HPDE6-E6E7 (cell line): Measurements from ENCODE around the gene RBM5.

Source experiments
- DNase-seq: peaks from one replicate; pipeline ENCODE4 v3.0.0; 2011; ENCODE audit warnings: missing footprints; ENCODE audit errors: extremely low spot score

Gene RBM5

DNA sequence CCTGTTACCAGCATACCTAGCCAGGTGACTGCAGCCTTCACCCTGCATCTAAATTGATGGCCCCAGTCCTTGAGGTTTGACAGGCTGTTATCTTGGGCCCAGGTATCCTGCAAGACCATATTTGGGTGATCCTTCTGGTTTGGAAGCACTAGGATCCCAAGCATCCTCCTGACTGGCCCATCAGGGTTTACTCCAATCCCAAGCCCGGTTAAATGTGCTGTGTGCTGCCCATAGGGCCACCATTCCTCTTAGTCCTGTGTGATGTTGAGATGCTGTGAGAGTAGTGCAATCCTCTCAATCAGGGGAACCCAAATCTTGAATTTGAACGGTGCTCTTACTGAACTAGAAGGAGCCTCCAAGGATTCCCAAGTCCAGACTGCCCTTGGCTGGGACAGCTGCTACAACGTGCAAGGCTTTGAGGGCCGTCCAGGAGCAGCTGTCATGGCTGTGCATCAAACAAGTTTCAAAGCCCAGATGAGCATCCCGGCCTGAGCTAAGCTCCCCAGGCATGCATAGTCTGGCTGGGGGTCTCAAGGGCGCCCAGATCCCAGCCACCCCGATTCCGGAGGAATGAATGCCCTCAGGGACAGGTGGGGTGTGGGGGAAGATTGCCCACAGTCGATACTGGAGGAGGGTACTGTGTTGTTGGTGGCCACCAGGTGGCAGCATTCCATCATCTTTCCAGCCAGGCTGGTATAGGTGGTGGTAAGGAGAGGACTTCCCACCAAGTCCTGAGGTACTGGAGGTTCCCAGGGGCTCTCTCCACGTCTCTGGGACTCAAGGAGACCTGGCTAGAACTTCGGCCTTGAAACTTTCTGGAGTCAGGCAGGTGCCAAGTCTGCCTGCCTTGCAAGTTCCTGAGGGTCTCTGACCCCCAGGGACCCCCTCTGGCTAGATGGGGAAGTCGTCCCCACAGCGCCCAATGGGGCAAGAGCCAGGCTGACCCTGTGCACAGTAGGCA lies 32.6 kb downstream of the RBM5 start:
- peak; percentile 65 for DNase-seq

DNA sequence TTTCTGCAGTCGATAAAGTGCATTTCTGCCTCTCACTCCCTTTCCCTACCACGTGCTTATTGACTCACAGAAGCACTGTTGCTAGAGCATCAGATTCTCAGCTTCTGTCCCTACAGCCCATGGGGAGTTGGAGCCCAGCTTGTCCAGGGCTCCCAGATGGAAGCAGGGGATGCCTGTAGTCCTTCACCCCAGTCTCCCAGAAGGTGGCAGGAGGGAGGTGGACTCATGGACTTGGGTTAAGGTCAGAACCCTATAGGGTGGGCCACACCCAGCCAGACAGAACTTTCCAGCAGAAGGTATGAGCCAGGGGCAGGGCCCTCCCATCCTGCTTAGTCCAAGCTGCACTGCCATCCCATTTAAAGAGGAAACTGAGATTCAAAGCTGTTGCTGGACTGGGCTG lies 33.4 kb downstream of the RBM5 start:
- no peak for DNase-seq

GRCh38 chr3:50122661-50123391 lies 34.1 kb downstream of the RBM5 start:
- no peak for DNase-seq

DNA sequence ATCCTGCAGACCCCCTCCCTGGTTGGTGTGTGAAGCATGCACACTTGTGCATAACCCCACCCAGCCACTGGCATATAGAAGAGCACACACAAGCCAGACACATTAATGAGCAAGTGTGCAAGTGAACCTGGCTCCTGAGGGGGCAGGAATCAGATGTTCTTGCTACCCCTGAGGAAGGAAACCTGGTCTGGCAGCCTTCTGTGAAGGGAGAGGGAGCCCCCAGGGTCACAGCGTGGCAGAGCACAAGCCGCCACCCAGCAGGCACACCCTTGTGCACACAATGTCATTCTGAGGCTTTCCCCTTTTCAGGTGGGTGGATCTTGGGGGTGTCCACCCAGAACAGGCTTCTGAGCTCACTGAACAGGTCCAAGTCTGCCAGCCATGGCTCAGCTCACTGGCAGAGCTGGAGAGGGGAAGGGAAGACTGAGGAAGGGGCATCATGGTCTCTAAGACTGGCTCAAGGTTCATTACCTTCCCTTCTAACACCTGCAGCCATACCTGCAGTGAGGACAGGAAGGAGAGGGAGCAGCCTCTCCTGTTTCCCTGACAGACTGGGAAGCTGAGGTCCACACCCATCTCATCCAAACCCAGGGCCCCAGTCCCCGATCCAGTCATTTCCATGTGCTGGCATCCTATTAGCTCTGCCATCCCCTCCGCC lies 34.8 kb downstream of the RBM5 start:
- DNase-seq: no peak

DNA sequence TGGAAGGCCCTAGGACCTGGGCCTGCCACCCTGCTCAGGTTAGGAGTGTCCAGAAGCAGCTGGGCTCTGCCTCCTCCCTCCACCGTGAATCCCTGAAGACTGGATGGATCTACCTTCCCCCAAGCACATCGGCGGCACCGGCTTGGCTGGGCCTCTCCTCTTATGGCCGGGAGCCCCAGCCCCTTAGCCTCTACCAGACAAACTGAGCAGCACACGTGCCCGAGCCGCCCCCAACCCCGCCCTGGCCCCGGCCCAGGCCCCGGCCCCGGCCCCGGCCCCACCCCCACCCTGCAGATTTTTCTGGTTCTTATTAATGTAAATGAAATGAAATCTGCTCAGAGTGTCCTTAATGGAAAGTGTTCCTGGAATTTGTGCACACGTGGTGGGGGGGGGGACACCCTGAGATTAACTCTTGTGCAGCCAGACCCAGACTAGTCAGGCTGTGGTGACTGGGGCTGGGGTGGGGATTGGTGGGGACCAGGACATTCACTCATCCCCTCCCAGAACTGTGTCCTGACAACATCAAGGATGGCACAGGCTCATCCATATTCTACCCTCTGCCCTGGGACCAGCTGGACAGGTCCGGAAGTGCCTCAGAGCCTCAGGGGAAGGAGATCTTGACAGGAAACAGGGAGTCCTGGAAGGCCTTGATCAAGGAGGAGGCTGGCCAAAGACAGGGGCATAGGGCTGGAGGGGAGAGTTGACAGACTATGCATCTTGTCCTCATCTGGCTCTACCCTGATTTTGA lies 35.5 kb downstream of the RBM5 start:
- DNase-seq: no peak

- DNase-seq: no peak
These were observed 36.1 kb downstream of the RBM5 start for GRCh38 chr3:50124800-50125178.

GRCh38 chr3:50125541-50126286 lies 37.0 kb downstream of the RBM5 start:
- no peak for DNase-seq

DNA sequence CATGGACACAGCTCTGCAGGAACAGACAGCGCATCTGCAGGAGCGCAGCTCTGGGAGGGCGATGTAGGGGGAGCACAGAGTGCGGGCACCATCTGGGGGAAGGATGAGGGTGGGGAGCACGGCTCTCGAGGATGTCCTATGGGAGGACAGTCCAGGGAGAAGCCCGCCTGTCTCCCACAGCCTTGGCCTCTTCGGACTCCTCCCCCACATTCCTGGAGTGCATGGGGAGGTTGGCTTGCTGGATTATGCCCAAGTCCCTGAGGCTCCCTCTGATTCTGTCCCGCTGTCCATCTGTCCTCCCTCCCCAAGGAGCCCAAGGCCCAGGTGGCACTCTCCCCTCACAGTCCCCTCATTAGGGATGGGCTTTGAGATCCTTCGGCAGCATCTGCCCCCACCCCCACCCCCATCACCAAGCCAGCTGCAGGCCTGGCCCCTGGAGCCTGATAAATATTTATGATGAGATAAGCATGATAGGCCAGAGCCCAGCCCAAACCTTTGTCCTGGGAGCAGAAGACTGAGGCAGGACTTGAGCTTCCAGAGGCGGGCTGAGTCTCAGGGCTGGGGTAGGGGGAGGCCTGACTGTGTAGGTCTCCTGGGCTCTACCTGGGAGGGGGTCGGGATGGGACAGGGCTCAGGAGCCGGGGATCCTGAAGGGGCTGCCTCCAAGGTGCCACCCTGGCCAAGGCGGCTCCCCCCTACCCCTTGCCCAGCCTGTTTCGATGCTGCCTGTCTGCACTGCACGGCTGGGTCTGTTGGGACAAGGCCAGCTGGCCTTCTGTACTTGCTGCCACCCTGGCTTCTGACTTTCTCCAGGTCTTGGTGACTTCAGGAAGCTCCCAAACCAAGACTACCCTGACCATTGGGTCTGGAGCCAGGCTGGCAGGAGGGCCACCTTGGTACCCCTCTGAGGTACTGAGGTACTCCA lies 37.8 kb downstream of the RBM5 start:
- no peak for DNase-seq

- no peak for DNase-seq
These were observed 38.6 kb downstream of the RBM5 start for GRCh38 chr3:50127251-50127691.

DNA sequence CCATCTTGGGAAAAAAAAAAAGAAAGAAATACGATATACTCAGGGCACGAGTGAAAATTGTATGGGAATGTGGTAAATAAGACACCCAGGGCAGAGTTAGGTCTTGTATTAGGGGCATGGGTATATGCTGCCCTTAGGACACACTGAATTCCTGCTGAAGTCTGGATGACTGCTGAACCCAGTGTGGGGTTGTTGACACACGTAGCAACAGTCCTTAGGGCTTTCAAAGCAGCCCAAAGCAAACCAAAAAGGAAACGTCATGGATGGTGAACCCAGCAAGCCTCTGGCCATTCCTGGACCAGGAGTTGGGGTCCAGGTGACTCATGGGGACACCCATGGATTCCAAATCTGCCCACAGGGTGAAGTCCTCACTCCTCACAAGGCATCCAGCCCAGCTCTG lies 39.3 kb downstream of the RBM5 start:
- no peak for DNase-seq

- DNase-seq: no peak
These were observed 41.7 kb downstream of the RBM5 start for GRCh38 chr3:50130436-50130835.

DNA sequence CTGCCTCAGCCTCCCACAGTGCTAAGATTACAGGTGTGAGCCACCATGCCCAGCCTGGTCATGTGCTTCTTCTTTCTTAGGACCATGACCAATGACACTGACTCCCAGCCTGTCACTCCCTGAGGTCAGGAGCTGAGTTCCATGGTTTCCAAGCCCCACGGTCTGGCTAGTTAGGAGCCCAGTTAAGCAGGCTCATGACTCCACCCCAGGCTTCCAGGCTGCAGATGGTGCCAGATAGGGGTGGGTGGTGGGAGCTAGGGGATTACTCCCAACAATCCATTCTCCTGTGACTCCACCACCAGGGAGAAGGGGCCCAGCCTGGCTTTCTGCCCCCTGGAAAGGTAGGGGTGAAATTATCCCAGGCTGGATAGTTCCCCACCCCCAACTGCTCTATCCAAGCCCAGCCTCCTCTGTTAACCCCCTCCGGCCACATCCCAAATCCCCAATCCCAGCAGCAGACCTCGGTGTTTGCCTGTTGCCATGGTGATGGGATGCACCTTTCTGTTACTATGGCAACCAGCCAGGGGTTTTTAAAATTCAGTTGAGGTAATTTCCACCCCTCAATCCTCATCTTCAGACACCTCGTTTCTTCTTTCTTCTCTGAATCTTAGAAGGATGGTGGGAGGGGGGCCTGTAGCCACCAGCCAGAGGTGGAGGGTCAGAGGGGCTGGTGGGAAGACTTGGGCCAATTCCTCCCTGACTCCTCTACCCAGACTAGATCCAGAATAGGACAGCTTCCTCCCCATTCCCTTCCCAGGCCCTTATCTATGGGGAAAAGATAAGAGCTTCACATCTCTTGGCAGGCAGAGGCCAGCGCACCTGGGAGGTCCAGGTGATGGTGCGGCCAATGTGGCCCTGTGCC lies 43.9 kb downstream of the RBM5 start:
- no peak for DNase-seq

- no peak for DNase-seq
These were observed 44.5 kb downstream of the RBM5 start for GRCh38 chr3:50133283-50133615.

DNA sequence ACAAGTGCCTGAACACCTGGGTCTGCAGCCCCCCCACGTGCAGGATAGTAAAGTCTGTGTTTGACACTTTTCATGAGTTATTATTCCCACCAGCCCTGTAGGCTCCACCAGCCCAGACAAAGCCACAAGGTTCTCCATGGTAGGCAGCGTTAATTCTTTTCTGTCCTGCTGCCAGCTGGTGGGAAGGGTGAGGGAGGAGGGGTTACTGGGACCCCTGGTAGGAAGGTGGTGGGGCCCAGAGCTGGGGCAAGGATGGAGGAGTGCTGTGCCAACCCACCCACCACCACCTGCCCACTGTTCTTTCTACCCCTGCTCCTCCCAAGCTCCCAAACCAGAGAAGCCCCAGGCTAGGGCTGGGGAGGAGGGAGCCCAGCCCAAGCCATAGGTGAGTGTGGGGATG lies 45.6 kb downstream of the RBM5 start:
- no peak for DNase-seq

GRCh38 chr3:50135964-50136363 lies 47.2 kb downstream of the RBM5 start:
- DNase-seq: no peak

GRCh38 chr3:50136714-50137405 lies 48.1 kb downstream of the RBM5 start:
- DNase-seq: no peak

- no peak for DNase-seq
These were observed 48.8 kb downstream of the RBM5 start for GRCh38 chr3:50137531-50137930.
